ENCODE data around the gene TGIF1.

DNA sequence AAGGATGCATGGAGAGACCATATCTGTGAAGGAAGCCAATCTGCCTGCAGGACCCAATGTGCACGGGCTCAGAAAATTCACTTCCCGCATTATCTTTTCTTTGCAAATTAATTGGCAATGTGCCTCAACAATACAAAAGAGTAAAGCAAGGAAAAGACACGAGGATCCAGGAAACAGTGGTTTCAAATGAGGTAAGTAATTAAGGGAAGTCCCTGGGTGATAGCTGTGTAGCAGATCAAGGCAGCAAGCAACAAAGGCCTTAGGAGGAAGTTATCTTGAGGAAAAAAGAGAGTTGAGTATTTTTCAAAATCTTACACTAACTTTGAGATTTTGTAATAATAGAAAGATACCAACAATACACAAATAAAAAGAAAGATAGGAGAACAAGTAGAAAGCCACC is 44.3 kb upstream of the TGIF1 start:
- no peak for TF ChIP-seq POLR2A (IDR thresholded peaks at IDR 0.05)
- TF ChIP-seq, protein P1, sequence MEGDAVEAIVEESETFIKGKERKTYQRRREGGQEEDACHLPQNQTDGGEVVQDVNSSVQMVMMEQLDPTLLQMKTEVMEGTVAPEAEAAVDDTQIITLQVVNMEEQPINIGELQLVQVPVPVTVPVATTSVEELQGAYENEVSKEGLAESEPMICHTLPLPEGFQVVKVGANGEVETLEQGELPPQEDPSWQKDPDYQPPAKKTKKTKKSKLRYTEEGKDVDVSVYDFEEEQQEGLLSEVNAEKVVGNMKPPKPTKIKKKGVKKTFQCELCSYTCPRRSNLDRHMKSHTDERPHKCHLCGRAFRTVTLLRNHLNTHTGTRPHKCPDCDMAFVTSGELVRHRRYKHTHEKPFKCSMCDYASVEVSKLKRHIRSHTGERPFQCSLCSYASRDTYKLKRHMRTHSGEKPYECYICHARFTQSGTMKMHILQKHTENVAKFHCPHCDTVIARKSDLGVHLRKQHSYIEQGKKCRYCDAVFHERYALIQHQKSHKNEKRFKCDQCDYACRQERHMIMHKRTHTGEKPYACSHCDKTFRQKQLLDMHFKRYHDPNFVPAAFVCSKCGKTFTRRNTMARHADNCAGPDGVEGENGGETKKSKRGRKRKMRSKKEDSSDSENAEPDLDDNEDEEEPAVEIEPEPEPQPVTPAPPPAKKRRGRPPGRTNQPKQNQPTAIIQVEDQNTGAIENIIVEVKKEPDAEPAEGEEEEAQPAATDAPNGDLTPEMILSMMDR (IDR thresholded peaks at IDR 0.05 in 4 of 5, conservative IDR thresholded peaks at IDR 0.05 in 1 of 5): no peak

All from gastrocnemius medialis (tissue), 4 donors.